Measurements from ENCODE around the gene CCDC102A. TPM values are rescaled to one million over a fixed set of nuclear protein-coding genes. Genes with fewer than 3 reads are reported as not detected.

CCDC102A gene
- total RNA-seq, 4 donors from 2014 or later: 13.1 to 34.9 (median 18.9) TPM

DNA sequence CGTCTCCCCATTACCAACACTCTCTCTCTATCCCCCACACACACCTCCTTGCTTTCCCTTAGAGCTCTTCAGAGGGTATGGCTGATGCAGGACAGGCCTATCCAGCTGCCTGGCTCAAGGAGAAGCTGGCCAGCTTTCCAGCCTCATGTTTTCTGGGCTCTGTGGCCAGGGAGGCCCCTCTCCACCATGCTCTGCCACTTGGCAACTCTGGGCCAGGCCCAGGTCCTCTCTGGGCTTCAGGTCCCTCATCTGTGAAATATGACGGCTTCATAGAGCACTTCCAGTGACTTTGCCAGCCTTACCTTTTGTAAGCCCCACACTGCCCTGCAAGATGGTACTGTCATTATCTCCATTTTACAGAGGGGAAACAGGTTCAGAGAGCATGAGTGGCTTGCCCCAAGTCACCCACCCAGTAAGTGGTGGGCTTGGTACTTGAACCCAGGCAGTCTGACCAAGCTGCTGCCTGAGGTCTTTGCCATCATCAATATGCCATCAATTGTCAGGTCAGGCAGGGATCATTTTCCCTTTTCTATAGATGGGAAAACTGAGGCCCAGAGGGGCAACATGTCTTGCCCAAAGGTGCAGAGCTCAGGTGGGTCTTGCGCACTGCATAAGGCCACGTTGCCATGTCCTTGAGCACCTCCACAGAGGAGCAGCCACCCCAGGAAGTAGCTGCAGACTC is 5.5 kb upstream of the CCDC102A start:
- peaks cover 0 to 4% of the 10 kb centered on the region in 2 donors for H3K4me1 ChIP-seq
- no peaks in the 10 kb centered on the region for H3K27me3 ChIP-seq
- WGBS, 2 donors: 55 to 69% methylated on average over 4 of the region's 4 CpGs
- H3K36me3 ChIP-seq: no peaks in the 10 kb centered on the region
- intact Hi-C loops (cut with DNase I): no loop called here
- H3K4me3 ChIP-seq (replicated peaks in 1 of 3): no peak overlapping the region
- no peaks in the 10 kb centered on the region for H3K9me3 ChIP-seq
- no peak overlapping the region for H3K27ac ChIP-seq
- peak in 1 of 2 donors; percentile 23 for DNase-seq
- no peak for TF ChIP-seq POLR2A (IDR thresholded peaks at IDR 0.05)
- TF ChIP-seq CTCF (IDR thresholded peaks at IDR 0.05): no peak

GRCh38 chr16:57540906-57541753 is 4.8 kb upstream of the CCDC102A start:
- DNase-seq: peak; percentile 30 to 48

DNA sequence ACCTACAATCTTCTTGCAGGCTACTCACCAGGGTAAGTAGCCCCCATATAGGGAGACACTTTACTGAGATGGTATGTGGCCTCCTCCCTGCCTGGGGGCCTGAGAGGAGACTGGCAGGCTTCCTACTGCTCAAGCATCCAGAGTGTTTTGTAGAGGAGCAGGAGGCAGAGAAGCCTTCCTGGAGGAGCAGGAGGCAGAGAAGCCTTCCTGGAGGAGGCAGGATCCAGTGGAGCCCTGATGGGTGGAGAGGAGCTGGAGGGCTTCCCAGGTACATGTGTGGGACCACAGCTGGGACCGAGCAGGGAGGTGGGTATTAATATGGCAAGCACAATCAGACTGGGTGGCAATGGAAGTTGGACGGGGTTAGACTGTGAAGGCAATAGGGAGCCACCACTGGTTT is 4.0 kb upstream of the CCDC102A start:
- Histone ChIP-seq H3K27me3 (no peaks in the 10 kb centered on the region), H3K4me3 (replicated peaks in 1 of 3) (no peak overlapping the region), H3K27ac (no peak overlapping the region), H3K36me3 (no peaks in the 10 kb centered on the region), H3K9me3 (no peaks in the 10 kb centered on the region), H3K4me1 (peaks cover 4 to 9% of the 10 kb centered on the region in 2 donors)
- DNase-seq: no peak
- intact Hi-C loops (cut with DNase I): no loop called here
- TF ChIP-seq POLR2A (IDR thresholded peaks at IDR 0.05) (no peak), CTCF (IDR thresholded peaks at IDR 0.05) (no peak)
- WGBS, 2 donors: 85 to 89% methylated on average over 2 of the region's 2 CpGs

More at GRCh38 chr16:57540906-57541753, 4.8 kb upstream of the CCDC102A start:
- TF ChIP-seq CTCF (IDR thresholded peaks at IDR 0.05) (no peak), POLR2A (IDR thresholded peaks at IDR 0.05) (no peak)
- Histone ChIP-seq H3K27ac (no peak overlapping the region), H3K4me3 (replicated peaks in 1 of 3) (no peak overlapping the region), H3K4me1 (peaks cover 0 to 6% of the 10 kb centered on the region in 2 donors), H3K27me3 (no peaks in the 10 kb centered on the region), H3K36me3 (no peaks in the 10 kb centered on the region), H3K9me3 (no peaks in the 10 kb centered on the region)
- intact Hi-C loops (cut with DNase I): no loop called here
- 60 to 67% methylated on average over 11 to 12 of the region's 12 CpGs for WGBS, 2 donors

DNA sequence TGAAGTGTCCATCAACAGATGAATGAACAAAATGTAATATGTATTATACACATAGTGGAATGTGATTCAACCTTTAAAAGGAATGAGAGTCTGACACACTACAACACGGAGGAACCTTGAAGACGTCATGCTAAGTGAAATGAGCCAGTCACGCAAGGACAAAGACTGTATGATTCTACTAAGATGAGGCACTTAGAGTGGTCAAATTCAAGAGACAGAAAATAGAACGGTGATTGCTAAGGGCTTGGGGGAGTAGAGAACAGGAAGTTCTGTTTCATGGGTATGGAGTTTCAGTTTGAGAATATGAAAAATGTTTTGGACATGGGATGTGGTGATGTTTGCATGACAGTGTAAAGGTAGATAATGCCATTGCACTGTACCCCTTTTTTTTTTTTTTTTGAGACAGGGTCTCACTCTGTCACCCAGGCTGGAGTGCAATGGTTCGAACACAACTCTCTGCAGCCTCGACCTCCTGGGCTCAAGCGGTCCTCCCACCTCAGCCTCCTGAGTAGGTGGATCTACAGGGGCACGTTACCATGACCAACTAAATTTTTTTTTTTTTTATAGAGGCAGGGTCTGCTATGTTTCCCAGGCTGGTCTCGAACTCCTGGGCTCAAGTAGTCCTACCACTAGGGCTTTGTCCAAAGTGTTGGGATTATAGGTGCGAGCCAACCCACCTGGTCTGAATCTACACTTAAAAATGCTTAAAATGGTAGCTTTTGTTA is 2.9 kb upstream of the CCDC102A start:
- TF ChIP-seq CTCF (IDR thresholded peaks at IDR 0.05) (no peak), POLR2A (IDR thresholded peaks at IDR 0.05) (no peak)
- intact Hi-C loops (cut with DNase I): no loop called here
- Histone ChIP-seq H3K4me1 (peaks cover 14 to 20% of the 10 kb centered on the region in 2 donors), H3K36me3 (no peaks in the 10 kb centered on the region), H3K27ac (no peak overlapping the region), H3K9me3 (no peaks in the 10 kb centered on the region), H3K4me3 (replicated peaks in 1 of 3) (no peak overlapping the region), H3K27me3 (no peaks in the 10 kb centered on the region)
- 85 to 89% methylated on average over 10 of the region's 10 CpGs for WGBS, 2 donors
- no peak for DNase-seq

All from thyroid gland (tissue), 4 donors.